K562 (cell line): ENCODE data around the gene CAGE1. TPM values are rescaled to one million over a fixed set of nuclear protein-coding genes. Genes with fewer than 3 reads are reported as not detected.

Source experiments
- CEBPG ChIP-seq, 3 experiments: fragments of 200-800 bp in 1 of 3; sonication (Bioruptor generic) in 1 of 3; sonication (generic) in 1 of 3; formaldehyde crosslinking in 1 of 3; IDR thresholded peaks in 2 of 3; conservative IDR thresholded peaks in 1 of 3; 2 replicates each; pipeline versions ENCODE4 v1.6.1 to v1.8.0; 2016 to 2022; ENCODE audit warnings: missing compliant biosample characterization in 2 of 3, missing genetic modification characterization in 2 of 3, mild to moderate bottlenecking in 1 of 3, missing genetic modification reagents in 1 of 3
- DACH1 ChIP-seq: fragments of 450-650 bp; IDR thresholded peaks from 2 replicates; pipeline ENCODE4 v1.6.1; 2018; ENCODE audit not compliant: partially characterized antibody
- EGR1 ChIP-seq: fragments of 450-650 bp; conservative IDR thresholded peaks from 2 replicates; pipeline ENCODE4 v1.6.1; 2017; ENCODE audit warnings: mild to moderate bottlenecking
- ELF1 ChIP-seq: fragments of 200-800 bp; sonication (Bioruptor generic); IDR thresholded peaks from 2 replicates; pipeline ENCODE4 v1.6.1; 2016; ENCODE audit warnings: missing genetic modification characterization, missing compliant biosample characterization
- ETS1 ChIP-seq: conservative IDR thresholded peaks from 2 replicates; pipeline ENCODE4 v1.6.1; 2011; ENCODE audit warnings: low read depth, mild to moderate bottlenecking, low read length; ENCODE audit not compliant: control insufficient read depth
- GABPB2 ChIP-seq: fragments of 250-450 bp; sonication (Bioruptor Pico); conservative IDR thresholded peaks from 2 replicates; pipeline ENCODE4 v1.5.1; 2021; ENCODE audit warnings: mild to moderate bottlenecking
- L3MBTL2 ChIP-seq: fragments of 450-650 bp; IDR thresholded peaks from 2 replicates; pipeline ENCODE4 v1.6.1; 2016; ENCODE audit warnings: mild to moderate bottlenecking, moderate library complexity
- MAZ ChIP-seq, 2 experiments: fragments of 450-650 bp in 1 of 2; sonication (generic) in 1 of 2; formaldehyde crosslinking; IDR thresholded peaks in 1 of 2; conservative IDR thresholded peaks in 1 of 2; 2 replicates each; pipeline versions ENCODE4 v1.4.0 to v1.5.0; 2020; ENCODE audit warnings: mild to moderate bottlenecking in 1 of 2, missing genetic modification reagents in 1 of 2
- MEIS2 ChIP-seq: fragments of 450-650 bp; IDR thresholded peaks from 2 replicates; pipeline ENCODE4 v1.6.1; 2014; ENCODE audit warnings: mild to moderate bottlenecking; ENCODE audit not compliant: partially characterized antibody
- MNT ChIP-seq, 2 experiments: fragments of 450-650 bp; conservative IDR thresholded peaks; 2 replicates each; pipeline ENCODE4 v1.6.1; 2017; ENCODE audit warnings: mild to moderate bottlenecking in 2 of 2, moderate library complexity in 2 of 2
- MYNN ChIP-seq, 2 experiments: sonication (generic); formaldehyde crosslinking in 1 of 2; IDR thresholded peaks; 2 replicates each; pipeline versions ENCODE4 v1.5.0 to v1.6.1; 2016 to 2020; ENCODE audit warnings: antibody characterized with exemption in 1 of 2, missing genetic modification reagents in 1 of 2
- NFE2 ChIP-seq: IDR thresholded peaks from 2 replicates; pipeline ENCODE4 v1.6.1; 2014; ENCODE audit warnings: antibody characterized with exemption, low read depth
- NFIC ChIP-seq: fragments of 450-650 bp; IDR thresholded peaks from 2 replicates; pipeline ENCODE4 v1.6.1; 2017; ENCODE audit warnings: mild to moderate bottlenecking, inconsistent platforms
- POU5F1 ChIP-seq: fragments of 150-350 bp; IDR thresholded peaks from 2 replicates; pipeline ENCODE4 v1.6.1; 2014; ENCODE audit warnings: borderline replicate concordance, low read length, low read depth, mild to moderate bottlenecking; ENCODE audit not compliant: partially characterized antibody
- RFX1 ChIP-seq: fragments of 450-650 bp; IDR thresholded peaks from 2 replicates; pipeline ENCODE4 v1.6.1; 2016; ENCODE audit warnings: mild to moderate bottlenecking, moderate library complexity
- SAP30 ChIP-seq: fragments of 200-600 bp; sonication (generic); IDR thresholded peaks from 2 replicates; pipeline ENCODE4 v1.6.1; 2012; ENCODE audit warnings: borderline replicate concordance, low read depth, mild to moderate bottlenecking, moderate library complexity, low read length, control low read depth, inconsistent platforms; ENCODE audit not compliant: insufficient read depth, poor library complexity, severe bottlenecking
- TCF7 ChIP-seq: sonication (generic); IDR thresholded peaks from 2 replicates; pipeline ENCODE4 v1.6.1; 2016; ENCODE audit warnings: antibody characterized with exemption, borderline replicate concordance
- ZC3H8 ChIP-seq: fragments of 450-650 bp; IDR thresholded peaks from 2 replicates; pipeline ENCODE4 v1.6.1; 2017
- ZFP30 ChIP-seq: fragments of 250-450 bp; sonication (Bioruptor Pico); IDR thresholded peaks from 2 replicates; pipeline ENCODE4 v1.8.0; 2022; ENCODE audit warnings: moderate library complexity, mild to moderate bottlenecking, inconsistent platforms, borderline replicate concordance
- ZNF655 ChIP-seq: fragments of 250-450 bp; sonication (Bioruptor Pico); IDR thresholded peaks from 2 replicates; pipeline ENCODE4 v1.5.0; 2021
- ZNF740 ChIP-seq, 3 experiments: fragments of 200-800 bp in 1 of 3; sonication (Bioruptor generic) in 1 of 3; sonication (generic) in 1 of 3; formaldehyde crosslinking in 1 of 3; IDR thresholded peaks; 2 replicates each; pipeline versions ENCODE4 v1.6.1 to v1.8.0; 2016 to 2022; ENCODE audit warnings: mild to moderate bottlenecking in 2 of 3, missing compliant biosample characterization in 2 of 3, missing genetic modification characterization in 2 of 3, missing genetic modification reagents in 1 of 3
- polyA plus RNA-seq, 8 experiments: library from polyadenylated mRNA; depleted of rRNA in 4 of 8; stranded (reverse) in 5 of 8; unstranded in 3 of 8; fragments of >200 nt; fragmentation: Nextera tagmentation in 2 of 8; fragmentation: Illumina TruSeq in 1 of 8; extraction: Ambion mirVana in 2 of 8; extraction: Trizol in 1 of 8; gene quantifications; 2 replicates each; pipeline versions ENCODE4 v1.2.1 to v1.2.3, GENCODE V29; 2011 to 2014; ENCODE audit warnings: inconsistent platforms in 1 of 8, missing spikeins in 1 of 8
- total RNA-seq, 7 experiments: library from RNA; depleted of rRNA in 6 of 7; stranded (reverse); fragments of >200 nt in 6 of 7; fragmentation: Illumina TruSeq in 2 of 7; extraction: Trizol in 2 of 7; gene quantifications; 2 replicates each; pipeline versions ENCODE4 v1.2.1 to v1.2.3, GENCODE V29; 2011 to 2021; ENCODE audit warnings: low replicate concordance in 1 of 7

CAGE1 gene
- total and polyA plus RNA-seq, 9 of the 15 experiments (the other 6 are each of a cell fraction or from before 2014, with no cell fraction given): 0.13 to 0.33 (median 0.18) TPM; not detected in 4

GRCh38 chr6:7312616-7313504 is 76.7 kb downstream of the CAGE1 start, which contains the start of gene SSR1 (continued):
- TF ChIP-seq MNT (conservative IDR thresholded peaks at IDR 0.05): peak; percentile 91 to 93
- TF ChIP-seq ZC3H8: no peak
- TF ChIP-seq GABPB2 (CRISPR knock-in tag): no peak
- TF ChIP-seq ZNF740 (CRISPR knock-in tag; IDR thresholded peaks at IDR 0.05): peak; percentile 81
- no peak for TF ChIP-seq ZNF740 (tag; IDR thresholded peaks at IDR 0.05)
- TF ChIP-seq EGR1: peak; percentile 32
- TF ChIP-seq ETS1: peak; percentile 58
- no peak for TF ChIP-seq RFX1
- no peak for TF ChIP-seq DACH1
- no peak for TF ChIP-seq POU5F1
- no peak for TF ChIP-seq TCF7
- TF ChIP-seq ZNF655 (CRISPR knock-in tag): no peak
- TF ChIP-seq MEIS2: peak; percentile 85
- no peak; the same call in 1 of the 2 replicates for TF ChIP-seq MYNN (IDR thresholded peaks at IDR 0.05)
- TF ChIP-seq MYNN (CRISPR knock-in tag; IDR thresholded peaks at IDR 0.05): no peak
- no peak; the same call in 1 of the 2 replicates for TF ChIP-seq NFIC
- 0 out of 2 replicates have a peak, but pooled peaks have one; percentile 27 for TF ChIP-seq NFE2
- TF ChIP-seq SAP30: peak; percentile 19
- no peak for TF ChIP-seq ZFP30 (CRISPR knock-in tag)
- peak; percentile 69 to 79 for TF ChIP-seq MAZ (CRISPR knock-in tag; conservative IDR thresholded peaks at IDR 0.05 in 1 of 2, IDR thresholded peaks at IDR 0.05 in 1 of 2)
- TF ChIP-seq CEBPG (CRISPR knock-in tag; IDR thresholded peaks at IDR 0.05): peak; percentile 62; the same call in 1 of the 2 replicates
- TF ChIP-seq CEBPG (tag; conservative IDR thresholded peaks at IDR 0.05 in 1 of 2, IDR thresholded peaks at IDR 0.05 in 1 of 2): no peak
- peak; percentile 87 for TF ChIP-seq ELF1 (tag)
- TF ChIP-seq L3MBTL2: peak; percentile 89
